GM21526 (cell line): ENCODE data around the gene LANCL2.

ENCODE experiments used
- ATAC-seq: cut with Tn5 transposase; IDR thresholded peaks from one replicate; pipeline ENCODE4 v1.9.1; 2021; ENCODE audit warnings: moderate library complexity; ENCODE audit not compliant: unreplicated experiment, low FRiP score

LANCL2 gene

DNA sequence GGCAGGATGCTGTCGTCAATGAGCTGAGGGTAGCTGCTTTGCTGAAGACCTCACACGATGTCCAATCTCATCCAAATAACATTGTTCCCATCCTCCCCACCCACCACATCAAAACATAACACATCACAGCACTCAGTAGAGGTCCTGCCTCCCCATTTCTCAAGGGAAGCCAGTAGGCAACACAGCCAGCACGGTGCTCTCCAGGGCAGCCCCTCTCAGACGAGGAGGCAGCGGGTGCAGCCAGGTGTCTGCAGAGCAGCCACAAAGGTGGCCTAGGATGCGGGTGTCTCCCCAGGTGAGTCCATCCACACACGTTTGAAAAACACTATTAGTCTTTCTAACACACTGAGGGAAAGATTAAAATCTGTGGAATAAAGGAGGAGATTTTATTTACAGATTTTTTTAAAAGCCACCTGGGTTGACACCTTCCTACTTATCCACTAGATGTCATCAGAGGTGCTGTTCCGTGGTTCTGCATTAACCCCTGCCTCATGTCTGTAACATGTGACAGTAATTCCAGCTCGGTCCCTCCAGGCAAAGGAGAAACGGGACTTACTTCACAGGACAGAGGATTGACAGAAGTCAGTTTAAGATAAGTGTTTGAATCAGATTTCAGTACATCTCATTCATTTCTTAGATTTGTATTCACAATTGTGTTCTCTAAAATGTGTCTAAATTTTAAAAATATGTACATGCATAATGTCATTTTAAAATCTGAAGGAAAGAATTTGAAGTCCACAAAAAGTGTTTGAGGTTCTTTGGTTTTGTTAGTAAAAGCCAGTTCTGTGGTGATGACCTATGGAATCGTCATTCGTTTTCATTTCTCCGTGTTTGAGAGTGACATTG, 68.0 kb downstream of the LANCL2 start:
- ATAC-seq, result no peak

DNA sequence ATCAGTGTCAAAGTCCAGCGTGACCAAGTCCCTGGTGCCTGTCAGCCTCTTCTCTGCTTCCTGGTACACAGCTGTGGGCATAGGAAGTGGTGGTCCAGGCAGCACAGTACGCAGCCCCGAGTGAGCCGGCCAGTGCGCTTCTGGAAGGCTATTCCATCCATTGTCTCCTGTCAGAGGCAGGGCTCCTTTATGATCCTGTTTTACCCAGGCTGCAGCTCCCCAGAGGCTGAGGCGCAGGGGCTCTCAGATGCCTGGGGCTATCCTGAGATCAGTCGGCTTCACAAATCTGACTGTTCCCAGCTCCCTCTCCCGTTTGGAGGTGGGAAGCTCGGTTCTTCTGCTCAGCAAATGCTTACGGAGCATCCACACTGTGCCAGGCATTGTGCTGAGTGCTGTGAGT, 70.3 kb downstream of the LANCL2 start:
- ATAC-seq, result no peak

DNA sequence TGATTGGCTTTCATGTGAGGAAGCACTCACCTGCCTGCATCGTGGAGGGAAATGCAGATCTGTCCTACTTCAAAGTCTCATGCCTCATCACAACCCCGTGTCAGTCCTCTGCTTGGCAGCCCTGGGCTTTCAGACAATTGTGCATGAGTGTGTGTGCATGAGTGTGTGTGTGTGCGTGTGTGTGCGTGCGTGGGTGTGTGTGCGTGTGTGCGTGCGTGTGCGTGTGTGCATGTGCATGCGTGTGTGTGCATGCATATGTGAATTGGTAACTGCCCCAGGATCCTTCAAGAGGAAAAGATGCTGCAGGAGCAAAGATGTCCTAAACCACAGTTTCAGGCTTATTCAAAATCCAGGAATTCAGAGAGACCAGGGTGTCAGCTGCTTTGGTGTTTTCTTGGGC, 71.3 kb downstream of the LANCL2 start:
- ATAC-seq, result no peak

DNA sequence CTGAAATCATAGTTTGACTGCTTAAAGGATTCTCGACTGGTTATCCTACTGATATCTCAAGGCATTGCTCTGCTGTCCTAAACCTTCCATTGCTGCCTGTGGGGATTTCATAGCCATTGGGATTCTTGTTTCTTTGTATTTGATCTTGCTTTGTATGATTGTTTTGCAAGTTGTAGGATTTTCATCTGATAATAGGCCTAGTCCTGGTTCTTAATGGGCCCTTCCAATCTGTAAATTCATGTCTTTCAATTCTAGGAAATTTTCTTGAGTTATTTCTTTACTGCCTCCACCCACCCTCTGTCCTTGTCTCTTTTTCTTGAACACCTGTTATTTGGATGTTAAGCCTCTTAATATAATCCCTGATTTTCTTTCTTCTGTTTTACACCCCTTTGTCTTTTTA, 72.2 kb downstream of the LANCL2 start:
- ATAC-seq, result no peak

DNA sequence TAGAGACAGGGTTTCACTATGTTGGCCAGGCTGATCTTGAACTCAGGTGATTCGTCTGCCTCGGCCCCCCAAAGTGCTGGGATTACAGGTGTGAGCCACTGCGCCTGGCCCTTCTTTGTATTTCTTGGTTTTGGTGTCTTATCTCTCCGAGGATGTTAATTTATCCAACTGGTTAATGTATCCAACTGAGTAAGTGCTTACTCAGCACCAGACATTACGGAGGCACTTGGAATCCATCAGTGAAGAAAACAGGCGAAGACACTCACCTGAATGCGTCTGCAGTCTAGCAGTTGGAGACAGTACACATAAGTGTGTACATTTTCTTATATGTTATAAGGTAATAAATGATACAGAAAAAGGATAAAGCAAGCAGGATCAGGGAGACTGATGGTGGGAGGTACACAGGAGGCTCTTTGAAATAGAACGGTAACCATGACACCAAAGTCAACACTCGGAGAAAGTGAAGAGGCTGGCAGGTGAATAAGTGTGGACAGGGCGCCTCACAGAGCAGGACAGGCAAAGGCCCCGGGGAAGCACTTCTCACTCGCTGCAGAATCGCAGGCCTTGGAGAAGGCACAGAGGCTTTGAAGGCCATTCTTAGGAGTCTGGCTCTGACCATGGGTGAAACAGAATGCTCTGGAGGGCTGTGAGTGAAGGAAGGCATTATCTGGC, 73.1 kb downstream of the LANCL2 start:
- ATAC-seq, result no peak

DNA sequence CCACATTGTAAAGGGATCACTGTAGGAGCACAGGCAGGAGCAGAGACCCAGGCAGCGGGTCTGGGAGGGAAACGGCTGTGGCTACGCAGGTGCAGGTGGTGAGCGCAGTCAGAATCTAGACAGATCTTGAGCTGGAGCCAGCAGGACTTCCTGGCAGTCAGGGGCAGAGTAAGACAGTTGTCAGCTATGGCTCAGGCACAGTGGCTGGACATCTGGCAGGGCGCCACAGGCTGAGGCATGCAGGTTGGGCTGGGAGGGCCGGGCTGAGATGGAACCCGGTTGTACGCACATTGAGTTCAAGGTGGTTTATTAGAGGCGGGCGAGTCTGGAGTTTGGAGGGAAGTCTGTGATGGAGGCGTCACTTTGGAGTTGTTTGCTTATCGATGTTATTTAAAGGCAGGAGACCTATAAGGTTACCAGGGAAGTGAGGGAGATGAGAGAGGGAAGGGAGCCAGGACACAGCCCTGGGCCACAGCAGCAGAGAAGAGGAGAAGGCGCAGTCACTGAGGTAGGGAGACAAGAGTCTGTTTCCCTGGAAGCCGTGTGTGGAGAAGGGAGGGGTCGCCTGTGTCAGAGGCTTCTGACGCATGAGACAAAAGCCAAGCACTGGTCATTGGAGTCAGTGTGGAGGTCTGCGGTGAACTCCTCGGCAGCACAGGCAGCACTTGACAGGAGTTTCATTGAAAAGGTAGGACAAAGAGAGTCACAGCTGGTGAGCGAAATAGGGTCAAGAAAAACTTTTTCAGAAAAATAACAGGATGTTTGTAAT, 73.8 kb downstream of the LANCL2 start:
- no peak for ATAC-seq

DNA sequence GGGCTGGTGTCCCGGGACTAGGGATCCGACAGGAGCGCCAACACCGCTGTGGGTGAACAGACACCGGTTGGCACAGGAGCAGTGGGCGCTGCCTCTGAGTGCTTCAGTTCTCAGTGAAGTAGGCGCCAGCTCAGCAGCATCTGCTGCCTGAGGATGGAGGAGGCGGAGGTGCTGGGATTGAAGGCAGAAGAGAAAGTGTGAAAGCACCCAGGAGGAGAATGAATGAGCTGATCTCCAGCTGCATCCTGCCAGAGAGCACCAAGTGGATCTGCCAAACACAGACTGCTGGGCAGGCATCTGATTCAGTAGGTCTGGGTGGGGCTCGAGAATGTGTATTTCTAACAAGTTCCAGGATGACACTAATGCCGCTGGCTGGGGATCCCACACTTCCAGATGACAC, 74.5 kb downstream of the LANCL2 start:
- no peak for ATAC-seq

DNA sequence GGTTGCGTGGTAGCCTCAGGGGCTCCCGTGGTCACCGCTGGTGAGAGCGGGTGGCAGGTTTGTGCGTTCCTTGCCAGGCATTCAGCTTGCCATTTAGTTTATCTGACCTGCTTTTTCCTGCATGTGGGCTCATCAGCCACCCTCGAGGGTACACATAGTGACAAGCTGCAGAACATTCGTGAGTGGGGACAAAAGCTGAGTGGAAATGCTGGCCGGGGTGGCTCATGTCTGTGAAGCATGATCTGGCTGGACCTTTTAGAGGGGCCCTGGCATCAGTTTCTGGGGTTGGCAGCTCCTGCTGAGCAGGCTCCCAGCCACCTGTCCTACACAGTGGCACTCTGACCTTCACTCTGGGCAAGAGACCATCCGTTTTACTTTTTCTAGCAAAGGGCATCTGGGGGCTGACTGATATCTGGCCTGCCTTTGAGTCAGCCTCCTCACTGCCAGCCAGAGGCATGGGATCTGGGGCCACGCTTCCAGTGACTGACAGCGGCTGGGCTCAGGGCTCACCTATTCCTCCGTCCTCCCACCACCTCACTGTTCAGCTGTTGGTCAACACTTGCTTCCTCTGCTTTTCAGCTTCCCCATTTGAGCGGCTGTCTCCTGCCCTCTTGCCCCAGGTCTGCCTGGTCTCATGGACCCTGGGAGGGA, 75.0 kb downstream of the LANCL2 start:
- ATAC-seq, result no peak

DNA sequence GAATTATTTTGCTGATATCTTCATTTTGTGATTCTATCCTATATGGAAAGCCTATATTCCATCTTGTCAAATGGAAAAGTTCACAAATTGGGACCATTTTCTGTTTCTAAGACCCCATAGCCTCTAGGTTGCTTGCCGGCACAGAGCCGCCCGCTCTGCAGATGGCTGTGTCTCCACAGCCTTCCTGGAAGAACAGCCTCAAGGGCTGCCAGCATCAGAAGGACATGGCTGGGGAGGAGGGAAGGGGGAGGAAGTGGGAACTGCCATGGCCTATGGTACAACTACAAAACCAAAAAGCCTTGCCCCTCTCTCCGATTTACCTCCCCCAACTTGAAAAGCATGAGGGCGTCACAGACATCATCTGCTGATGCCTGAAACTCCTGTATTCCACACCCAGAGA, 75.9 kb downstream of the LANCL2 start:
- ATAC-seq, result no peak

DNA sequence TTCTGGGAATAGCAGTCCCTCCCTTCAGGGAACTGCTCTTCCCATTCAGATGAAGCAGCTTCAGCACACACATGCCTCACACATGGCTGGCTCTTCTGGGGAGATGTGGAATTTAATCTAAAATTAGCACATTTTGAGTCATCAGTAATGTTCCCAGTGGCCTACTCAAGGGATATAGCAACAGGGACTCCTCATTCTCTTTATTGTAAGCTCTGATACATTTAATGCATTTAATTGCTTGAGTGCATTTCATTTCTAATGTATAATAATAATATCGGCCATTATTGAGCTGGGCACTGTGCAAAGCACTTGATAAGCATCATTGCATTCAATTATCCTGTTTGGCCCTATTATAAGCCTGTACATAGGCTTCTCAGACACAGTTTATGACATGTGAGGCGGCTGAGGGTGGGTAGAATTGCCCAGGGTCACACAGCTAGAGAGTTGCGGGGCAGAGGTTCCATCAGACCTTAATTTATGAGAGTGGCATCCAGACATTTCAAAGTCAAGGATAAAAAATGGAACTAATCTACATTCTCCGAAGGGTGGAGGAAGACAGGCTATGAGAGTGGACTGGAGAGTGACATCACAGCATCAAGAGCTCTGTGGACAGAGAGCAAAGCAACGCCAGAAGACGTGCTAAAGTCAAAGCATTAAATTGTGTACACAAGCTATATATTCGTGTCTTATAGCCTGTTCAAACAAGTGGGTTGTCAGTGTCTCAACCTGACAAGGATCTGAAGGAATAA, 76.8 kb downstream of the LANCL2 start:
- ATAC-seq, result no peak

DNA sequence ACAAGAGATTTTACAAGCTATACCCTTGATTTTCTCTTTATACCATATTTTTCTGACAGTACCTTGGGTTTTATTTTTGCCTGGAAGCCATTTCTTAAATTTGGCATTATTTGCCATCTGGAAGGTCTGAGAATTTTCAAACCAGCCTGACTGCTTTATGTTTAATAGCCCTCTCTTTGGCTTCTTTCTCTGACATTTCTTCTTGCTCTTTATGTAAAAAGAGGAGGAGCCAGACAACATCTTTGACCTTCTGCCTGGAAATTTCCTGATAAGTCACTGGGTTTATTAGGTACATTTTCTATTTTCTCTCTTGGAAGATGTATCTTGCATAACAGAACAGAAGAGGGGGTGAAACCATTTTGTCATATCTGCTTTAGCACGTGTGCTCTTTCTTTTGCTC, 79.6 kb downstream of the LANCL2 start:
- no peak for ATAC-seq

DNA sequence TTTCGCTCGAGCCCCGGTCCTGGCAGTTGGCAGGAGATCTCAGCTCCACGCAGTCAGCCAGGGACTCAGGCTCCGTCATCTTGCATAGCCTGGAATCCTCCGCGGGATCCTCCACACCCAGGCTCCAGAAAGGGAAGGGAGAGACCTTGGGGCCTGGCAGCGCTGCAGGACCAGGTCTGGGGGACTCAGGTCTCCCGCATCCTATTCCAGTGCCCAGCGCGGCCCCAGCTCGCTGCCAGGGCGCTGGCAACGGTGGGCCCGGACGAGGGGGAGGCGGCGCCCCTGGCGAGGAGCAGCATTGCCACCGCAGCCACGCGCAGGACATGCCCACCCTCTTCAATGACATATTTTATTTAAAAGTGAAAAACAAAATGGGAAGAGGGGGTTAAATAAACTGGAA, 83.4 kb downstream of the LANCL2 start:
- no peak for ATAC-seq

DNA sequence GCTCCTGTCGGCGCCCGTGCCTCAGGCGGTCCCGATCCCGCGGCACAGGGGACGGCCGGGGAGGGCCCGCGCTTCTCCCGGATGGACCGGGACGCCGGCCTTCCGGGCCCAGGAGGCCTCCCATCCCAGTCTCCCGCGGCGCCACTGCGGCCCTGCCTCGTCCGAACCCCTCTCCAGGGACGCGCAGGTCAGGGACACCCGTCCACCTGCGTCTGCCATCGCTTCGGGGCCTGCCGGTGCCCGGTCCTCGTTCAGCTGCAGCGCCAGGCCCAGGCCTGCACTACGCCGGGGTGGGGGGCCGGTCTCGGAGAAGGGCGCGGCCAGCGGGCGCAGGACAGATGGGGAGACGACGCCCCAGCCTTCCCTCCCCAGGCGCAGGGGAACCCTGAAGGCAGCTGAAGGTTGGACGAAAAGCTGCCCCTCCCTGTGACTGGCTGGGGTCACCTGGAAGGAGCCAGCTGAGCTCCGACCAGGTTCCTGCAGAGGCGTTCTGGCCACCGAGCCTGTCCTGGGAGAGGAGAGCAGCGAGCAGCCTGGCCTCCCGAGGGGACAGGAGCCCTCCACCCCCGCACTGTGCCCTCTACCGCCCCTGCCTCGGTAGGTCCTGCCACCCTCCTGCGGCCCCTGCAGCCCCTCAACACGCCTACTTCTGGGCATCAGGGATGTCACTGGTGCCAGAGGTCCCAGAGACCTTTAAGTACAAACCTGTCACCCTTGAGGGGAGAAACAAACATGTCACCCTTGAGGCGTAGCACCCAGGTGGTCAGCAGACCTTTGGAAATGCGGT, 84.3 kb downstream of the LANCL2 start:
- ATAC-seq, result no peak

DNA sequence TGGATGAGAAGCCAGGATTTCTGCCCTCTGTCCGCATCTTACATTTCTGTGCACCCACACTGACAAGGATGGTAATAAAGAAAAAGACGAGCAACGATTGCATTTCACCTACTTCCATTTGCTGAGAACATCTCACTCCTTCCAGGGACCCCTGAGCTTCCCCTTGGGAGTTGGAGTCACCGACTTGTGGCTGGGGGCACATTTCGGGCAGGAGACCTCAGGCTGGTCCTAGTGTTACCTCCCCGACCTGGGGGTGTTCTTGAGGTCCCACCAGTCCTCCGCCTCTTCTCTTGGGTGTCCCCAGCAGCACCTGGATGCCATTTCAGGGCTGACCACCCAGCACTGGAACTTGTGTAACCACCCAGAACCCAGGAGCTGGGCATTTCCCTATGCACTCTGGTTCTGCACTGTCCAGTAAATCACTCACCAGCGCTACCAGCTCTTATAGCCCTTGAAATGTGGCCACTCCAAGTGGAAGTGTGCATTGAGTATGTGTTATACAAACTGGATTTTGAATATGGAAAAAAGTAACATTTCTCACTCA, 84.9 kb downstream of the LANCL2 start:
- ATAC-seq, result no peak

DNA sequence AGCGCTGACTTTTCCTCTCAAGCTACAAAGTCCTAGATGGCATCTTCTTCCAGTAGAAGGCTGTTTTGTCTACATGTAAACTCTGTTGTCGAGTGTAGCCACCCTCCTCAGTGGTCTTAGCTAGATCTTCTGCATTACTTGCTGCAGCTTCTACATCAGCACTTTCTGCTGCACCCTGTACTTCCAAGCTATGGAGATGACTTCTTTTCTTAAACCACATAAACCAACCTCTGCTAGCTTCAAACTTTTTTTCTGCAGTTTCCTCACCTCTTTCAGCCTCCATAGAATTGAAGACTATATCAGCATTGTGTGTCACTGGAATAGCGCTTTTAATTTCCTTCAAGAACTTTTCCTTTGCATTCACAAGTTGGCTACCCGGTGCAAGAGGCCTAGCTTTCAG, 87.8 kb downstream of the LANCL2 start:
- no peak for ATAC-seq

DNA sequence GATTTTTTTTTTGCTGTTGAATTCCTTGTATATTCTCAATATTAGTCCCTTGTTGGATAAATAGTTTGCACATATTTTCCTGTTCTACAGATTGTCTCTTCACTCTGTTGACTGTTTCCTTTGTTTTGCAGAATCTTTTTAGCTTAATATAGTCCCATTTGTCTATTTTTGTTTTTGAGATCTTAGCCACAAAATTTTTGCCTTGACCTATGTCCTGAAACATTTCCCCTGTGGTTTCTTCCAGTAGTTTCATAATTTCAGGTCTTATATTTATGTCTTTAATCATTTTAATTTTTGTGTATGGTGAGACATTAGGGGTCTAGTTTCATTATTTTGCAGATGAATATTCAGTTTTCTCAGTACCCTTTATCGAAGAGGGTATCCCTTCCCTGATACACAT, 92.7 kb downstream of the LANCL2 start:
- ATAC-seq, result no peak

DNA sequence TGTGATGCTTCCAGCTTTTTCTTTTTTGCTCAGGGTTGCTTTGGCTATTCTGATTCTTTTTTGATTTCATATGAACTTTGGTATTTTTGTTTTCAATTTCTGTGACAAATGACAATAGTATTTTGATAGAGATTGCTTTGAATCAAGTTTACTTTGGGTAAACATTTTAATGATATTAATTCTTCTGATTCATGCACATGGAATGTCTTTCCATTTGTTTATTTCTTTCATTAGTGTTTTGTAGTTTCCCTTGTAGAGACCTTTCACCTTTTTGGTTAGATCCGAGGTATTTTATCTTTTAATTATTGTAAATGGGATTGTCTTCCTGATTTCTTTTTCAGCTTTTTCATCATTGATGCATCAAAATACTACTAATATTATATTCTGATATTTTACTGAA, 93.2 kb downstream of the LANCL2 start:
- ATAC-seq, result no peak

DNA sequence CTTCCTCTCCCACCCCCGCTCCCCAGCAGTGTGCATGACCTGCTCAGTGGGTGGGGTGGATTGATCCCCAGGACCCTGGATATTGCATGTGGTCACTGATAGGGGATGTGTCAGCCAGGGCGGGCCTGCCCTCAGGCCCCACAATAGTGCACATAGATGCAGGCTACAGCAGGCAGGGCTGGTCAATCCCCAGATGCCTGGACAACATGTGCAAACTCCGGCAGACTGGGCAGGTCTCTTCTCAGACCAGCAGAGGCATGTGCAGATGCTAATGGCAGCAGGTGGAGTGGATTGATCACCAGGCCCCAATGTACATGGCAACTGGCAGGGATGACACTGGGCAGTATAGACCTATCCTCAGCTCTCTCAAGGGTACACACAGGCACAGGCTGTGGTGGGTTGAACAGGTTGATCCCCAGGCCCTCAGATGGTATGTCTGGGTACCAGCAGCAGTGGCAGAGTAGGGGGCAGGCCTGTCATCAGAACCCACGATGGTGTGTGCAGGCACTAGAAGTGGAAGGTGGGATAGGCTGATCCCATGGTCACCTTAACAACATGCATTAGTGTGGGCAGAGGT, 98.6 kb downstream of the LANCL2 start:
- no peak for ATAC-seq

DNA sequence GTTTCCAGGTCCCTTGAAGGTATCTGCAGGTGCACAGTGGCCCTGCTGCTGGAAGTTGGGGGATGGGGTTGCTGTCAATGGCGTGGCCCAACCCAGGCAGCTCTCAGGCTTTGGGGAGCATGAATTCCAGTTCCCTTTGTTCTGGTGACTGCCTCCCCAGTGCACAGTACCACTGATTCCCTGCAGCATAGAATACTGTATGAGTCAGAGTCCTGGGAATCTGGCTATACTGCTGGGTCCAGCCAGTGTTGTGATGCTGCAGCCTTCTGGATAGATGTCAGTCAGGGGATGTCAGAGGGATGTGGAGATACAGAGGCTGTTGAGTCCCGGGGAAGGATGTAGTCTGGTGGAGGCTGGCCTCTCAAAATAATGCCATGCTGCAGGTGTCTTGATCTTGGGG, 99.3 kb downstream of the LANCL2 start:
- no peak for ATAC-seq
